Adipose tissue (tissue), 3 donors: ENCODE data around the gene DIO2. TPM values are rescaled to one million over a fixed set of nuclear protein-coding genes. Genes with fewer than 3 reads are reported as not detected.

Experiments
- H3K27ac ChIP-seq: one replicate; pipeline ENCODE4 v1.5.1; 2013; ENCODE audit warnings: low read depth, low read length
- WGBS, 3 donors: extraction: QIAGEN DNeasy Blood & Tissue Kit; methylation state at CpG; one replicate each; pipeline ENCODE4 v1.1.7; 2013; 5-methylcytosine and 5-hydroxymethylcytosine counted together
- polyA plus RNA-seq, 3 donors: library from polyadenylated mRNA; stranded (reverse); fragments of 200-250 nt; gene quantifications; one replicate each; pipeline ENCODE4 v1.2.3, GENCODE V29; 2013
- donor health status: healthy with polysubstance abuse.
- donor health status: Bipolar disorder and iron deficiency.
- donor health status: healthy.

Gene DIO2
- polyA plus RNA-seq = 1 to 10 TPM in 2 of 3 donors, under 1 TPM in 1; 0.09 to 2.3 (median 1.3) TPM

DNA sequence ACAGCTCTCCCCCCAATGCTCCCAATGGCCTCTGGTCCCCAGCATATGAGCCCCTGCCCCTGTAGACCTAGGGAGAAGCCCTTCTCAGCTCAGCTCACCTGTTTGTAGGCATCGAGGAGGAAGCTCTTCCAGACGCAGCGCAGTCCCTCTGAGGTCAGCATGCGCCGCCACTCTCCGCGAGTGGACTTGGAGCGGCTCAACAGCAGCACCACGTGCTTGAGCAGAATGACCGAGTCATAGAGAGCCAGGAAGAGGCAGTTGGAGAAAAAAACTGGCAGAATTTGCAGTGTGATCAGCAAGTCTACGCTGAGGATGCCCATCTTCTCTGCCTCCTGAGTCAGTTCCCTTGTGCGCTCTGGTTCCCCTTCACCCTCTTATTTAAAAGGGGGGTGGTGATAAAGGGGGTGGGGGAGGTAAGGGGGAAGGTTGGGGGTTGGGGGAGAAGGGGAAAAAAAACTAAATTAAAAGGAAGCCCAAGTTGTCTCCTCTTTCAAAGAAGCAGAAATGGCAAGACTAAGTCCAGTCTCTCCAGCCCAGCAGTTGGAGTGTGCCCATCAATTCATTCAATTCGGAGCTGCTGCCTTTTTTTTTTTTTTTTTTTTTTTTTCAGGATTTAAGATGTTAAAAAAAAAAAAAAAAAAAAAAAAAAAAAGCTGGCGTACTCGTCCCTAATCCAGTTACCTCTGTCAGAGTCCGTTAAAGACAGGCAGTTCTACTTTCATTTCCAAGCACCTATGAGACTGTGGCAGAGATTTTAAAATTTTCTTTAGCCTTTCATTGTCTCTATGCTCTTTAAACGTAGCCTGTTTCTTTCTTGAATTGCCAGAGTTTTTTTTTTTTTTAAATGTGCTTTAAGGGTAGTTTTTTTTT lies at the start of gene DIO2:
DIO2 (minus strand) TSS at position 352 of the 870 bp plus-strand sequence; CDS start at position 320, 32 bp downstream.
- no peak within 1 kb of the TSS for H3K27ac ChIP-seq

DNA sequence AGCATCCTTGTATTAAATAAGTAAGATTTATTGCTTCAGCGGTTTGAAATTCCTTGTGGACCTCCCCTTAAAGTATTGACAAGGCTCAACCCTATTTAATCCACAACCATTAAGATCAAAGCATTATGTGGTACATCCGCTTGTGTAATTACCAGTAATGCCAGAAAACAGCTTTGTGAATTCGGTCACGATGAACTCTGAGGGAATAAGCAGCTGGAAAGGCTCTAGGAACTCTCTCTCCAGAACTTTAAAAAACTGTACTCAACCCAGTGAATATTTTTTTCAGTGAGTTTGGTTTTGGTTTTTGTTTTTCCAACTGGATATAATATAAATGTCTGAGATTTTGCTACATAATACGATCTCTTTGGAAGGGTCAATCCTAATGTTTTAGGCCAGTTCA lies 49.3 kb upstream of the DIO2 start:
- no peak overlapping the region for H3K27ac ChIP-seq
- WGBS, 3 donors = 60 to 83% (median 69%) methylated on average over 5 of the region's 5 CpGs

More for the DNA sequence above, at the start of gene DIO2:
- WGBS, 3 donors = 40 to 45% (median 42%) methylated on average over 17 of the region's 17 CpGs

- WGBS, 3 donors = 72 to 85% (median 80%) methylated on average over 2 of the region's 2 CpGs
- no peak overlapping the region for H3K27ac ChIP-seq
Measured at GRCh38 chr14:80239631-80240030, 28.3 kb upstream of the DIO2 start.

- H3K27ac ChIP-seq = no peak overlapping the region
- WGBS, 3 donors = 78 to 83% (median 82%) methylated on average over 3 of the region's 3 CpGs
Measured at GRCh38 chr14:80237143-80237542, 25.8 kb upstream of the DIO2 start.

- no peak overlapping the region for H3K27ac ChIP-seq
- WGBS, 3 donors = 63 to 79% (median 75%) methylated on average over 2 of the region's 2 CpGs
Measured at GRCh38 chr14:80233470-80234089, 22.3 kb upstream of the DIO2 start.

GRCh38 chr14:80231702-80232101 lies 20.4 kb upstream of the DIO2 start:
- no peak overlapping the region for H3K27ac ChIP-seq
- WGBS, 3 donors = 58 to 78% (median 77%) methylated on average over 2 of the region's 2 CpGs

DNA sequence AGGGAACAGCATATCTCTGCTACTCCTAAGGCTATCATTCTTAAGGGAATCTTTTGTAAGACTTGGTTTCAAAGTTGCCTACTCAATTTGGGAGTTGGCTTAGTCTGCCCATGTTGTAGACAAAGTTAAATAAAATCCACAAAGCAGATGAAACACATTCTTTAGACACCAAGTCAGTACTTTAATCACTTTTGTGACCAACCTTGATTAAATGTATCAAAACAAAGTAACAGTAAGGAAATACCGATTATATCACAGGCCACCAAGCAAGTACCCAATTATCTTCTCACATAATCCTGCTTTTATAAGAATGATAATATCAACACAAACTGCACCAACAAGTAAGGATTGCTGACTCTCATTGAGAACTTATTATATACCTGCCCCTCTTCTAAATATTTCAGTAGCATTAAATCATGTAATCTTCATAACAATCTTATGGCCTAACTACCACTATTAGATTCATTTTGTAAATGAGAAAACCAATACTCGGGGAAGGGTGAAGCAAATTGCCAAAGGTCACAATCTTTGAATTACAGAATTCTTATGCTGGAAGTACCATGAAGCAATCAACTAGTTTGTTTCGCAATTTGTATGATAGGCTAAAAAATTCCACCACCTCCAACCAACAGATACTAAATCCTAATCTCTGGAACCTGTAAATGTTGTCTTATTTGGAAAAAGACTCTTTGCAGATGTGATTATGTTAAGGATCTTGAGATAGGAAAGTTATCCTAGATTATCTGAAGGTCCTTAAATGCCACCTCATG lies 12.6 kb upstream of the DIO2 start:
- WGBS, 3 donors = 82 to 87% (median 84%) methylated on average over 3 of the region's 3 CpGs
- no peak overlapping the region for H3K27ac ChIP-seq

DNA sequence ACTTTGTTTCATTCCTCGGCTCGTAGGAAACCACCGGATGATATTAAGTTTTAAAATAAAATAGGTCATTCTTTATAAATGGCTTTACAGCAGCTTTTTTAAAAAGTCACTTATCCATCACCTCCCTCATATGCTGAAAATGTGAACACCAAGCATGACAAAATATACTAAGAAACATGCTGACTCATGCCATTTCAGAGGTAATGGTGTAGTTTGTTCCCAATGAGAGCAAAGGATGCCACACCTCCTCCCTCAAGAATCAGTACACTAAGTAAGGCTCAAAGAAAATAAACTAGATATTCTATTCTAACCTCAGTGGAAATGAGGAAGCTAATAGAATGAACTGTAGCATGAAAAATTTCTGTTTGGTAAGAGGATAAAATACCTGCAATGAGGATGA lies 5.5 kb upstream of the DIO2 start:
- H3K27ac ChIP-seq = no peak overlapping the region
- WGBS, 3 donors = 82 to 88% (median 86%) methylated on average over 3 of the region's 3 CpGs

- WGBS, 3 donors = 49 to 68% (median 55%) methylated on average over 10 of the region's 10 CpGs
- no peak overlapping the region for H3K27ac ChIP-seq
Measured at GRCh38 chr14:80215756-80216581, 4.7 kb upstream of the DIO2 start.

DNA sequence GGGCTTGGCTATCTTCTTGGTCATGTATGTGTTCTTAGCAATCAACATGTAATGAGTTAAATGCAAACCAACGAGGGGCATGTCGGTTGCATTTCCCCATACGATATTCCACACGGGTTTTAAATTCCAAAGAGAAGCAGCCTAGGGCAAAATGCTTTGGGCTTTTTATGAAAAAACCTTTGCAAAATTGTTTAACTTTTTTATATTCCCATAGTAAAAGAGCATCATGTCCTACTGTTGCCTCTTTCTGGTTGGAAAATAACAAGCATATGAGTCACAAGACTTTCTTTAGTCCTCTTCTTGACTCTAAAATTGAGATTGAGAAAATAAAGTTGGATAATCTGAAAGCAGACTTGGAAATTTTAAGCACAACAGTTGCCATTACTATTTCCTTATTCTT lies 3.8 kb upstream of the DIO2 start:
- no peak overlapping the region for H3K27ac ChIP-seq
- 84 to 93% (median 88%) methylated on average over 4 of the region's 4 CpGs for WGBS, 3 donors

- WGBS, 3 donors = 46 to 53% (median 47%) methylated on average over 4 of the region's 4 CpGs
Measured at GRCh38 chr14:80213602-80214001, 2.3 kb upstream of the DIO2 start.

GRCh38 chr14:80212023-80212397 lies 706 bp upstream of the DIO2 start:
- WGBS, 3 donors = 4 to 6% (median 6%) methylated on average over 5 of the region's 5 CpGs
- no peak overlapping the region for H3K27ac ChIP-seq

More at GRCh38 chr14:80213602-80214001, 2.3 kb upstream of the DIO2 start:
- no peak overlapping the region for H3K27ac ChIP-seq

DNA sequence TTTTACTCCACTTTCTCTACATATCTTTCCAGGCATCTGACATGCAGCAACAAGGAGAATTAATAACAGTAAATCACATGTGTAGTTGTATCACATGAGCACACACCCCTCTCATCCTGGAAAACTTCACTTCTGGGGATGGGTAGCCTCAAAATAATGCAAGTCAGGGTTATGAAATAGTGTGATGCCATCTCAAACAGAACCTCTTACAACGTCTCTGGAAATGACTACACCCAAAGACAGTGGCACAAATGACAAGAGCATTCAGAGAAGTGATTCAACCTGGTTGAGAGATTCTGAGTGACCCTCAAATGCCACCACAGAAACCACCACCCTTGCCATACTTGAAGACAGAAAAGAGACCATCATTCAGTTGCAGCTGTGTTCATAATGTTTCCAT lies 2.8 kb downstream of the DIO2 start:
- H3K27ac ChIP-seq = no peak overlapping the region
- 19 to 57% (median 38%) methylated on average over 1 of the region's 1 CpG for WGBS, 3 donors

DNA sequence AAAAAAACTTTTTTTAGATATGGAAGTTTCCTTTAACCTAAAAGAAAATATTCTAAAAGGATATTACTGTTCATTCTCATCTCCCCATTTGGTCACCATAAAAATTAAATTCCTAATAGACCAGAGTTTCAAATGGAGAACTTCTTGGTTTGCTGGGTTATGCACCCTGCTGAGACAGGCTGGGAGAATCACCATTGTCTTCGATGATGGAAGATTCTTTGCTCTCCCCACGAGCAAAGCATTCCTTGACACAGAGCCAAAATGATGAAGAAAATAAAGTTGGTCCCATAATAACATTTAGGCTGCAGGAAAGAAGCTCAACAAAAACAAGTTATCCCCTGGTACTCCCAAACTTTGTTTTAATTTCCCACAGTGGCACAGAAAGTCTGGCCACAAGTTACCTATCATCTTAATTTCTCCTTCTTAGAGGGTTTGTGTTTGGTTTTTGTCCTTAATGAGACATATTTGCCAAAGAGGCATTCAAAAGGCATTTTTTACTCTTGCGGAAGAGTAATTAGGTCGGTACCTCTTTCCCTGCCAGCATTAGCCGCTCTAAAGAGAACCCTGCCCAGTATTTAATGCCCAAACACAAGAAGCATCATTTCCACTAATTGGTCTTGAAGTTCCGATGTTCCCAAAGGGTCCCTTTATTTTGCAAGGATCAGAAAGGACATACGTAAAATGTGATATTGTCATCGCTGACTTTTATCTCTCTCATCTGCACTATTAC lies 4.8 kb downstream of the DIO2 start:
- H3K27ac ChIP-seq = no peak overlapping the region
- 72 to 80% (median 73%) methylated on average over 8 of the region's 8 CpGs for WGBS, 3 donors

DNA sequence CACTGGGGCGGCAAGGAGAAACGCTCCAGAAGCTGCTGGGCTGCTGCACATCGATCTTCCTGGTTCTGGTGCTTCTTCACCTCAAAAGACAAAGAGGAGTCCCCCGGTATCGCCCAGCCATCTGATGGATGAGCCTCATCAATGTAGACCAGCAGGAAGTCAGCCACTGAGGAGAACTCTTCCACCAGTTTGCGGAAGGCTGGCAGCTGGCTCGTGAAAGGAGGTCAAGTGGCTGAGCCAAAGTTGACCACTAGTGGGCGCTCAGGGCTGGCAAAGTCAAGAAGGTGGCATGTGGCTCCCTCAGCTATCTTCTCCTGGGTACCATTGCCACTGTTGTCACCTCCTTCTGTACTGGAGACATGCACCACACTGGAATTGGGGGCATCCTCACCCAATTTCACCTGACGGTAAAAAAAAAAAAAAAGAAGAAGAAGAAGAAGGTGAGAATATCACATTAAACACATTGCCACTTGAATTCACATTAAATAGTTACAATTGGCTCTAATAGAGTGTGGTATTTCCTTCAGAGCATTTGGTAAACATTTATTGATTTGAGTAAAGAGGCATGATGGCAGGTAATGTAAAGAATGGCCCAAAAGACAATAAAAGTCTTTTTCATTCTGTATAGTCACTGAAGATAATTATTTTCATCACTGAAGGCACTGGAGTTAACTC lies 8.3 kb downstream of the DIO2 start:
- no peak overlapping the region for H3K27ac ChIP-seq
- WGBS, 3 donors = 70 to 75% (median 70%) methylated on average over 9 of the region's 9 CpGs

GRCh38 chr14:80200093-80200492 lies 11.2 kb downstream of the DIO2 start:
- WGBS, 3 donors = 69 to 73% (median 71%) methylated on average over 4 of the region's 4 CpGs

GRCh38 chr14:80188571-80188970 lies 22.7 kb downstream of the DIO2 start:
- H3K27ac ChIP-seq = no peak overlapping the region
- WGBS, 3 donors = 90 to 93% (median 92%) methylated on average over 6 of the region's 6 CpGs

More at GRCh38 chr14:80200093-80200492, 11.2 kb downstream of the DIO2 start:
- H3K27ac ChIP-seq = no peak overlapping the region
